C4-2B (cell line): Measurements from ENCODE around the gene RNF213.

Source experiments
- H3K27ac ChIP-seq: fragments of 450-650 bp; 2 replicates; pipeline ENCODE4 v1.5.1; 2017
- CTCF ChIP-seq: fragments of 450-650 bp; conservative IDR thresholded peaks from 2 replicates; pipeline ENCODE4 v1.5.1; 2017; ENCODE audit warnings: mild to moderate bottlenecking
- ZFX ChIP-seq: fragments of 450-650 bp; IDR thresholded peaks from 2 replicates; pipeline ENCODE4 v1.6.1; 2017

Gene RNF213

GRCh38 chr17:80339731-80340456 is 79.2 kb downstream of the RNF213 start:
- TF ChIP-seq ZFX = no peak
- TF ChIP-seq CTCF = no peak
- H3K27ac ChIP-seq = no peak overlapping the region

- H3K27ac ChIP-seq = no peak overlapping the region
- TF ChIP-seq CTCF = no peak
- TF ChIP-seq ZFX = no peak
Observed at GRCh38 chr17:80345321-80345720, 84.7 kb downstream of the RNF213 start.

- H3K27ac ChIP-seq = no peak overlapping the region
- no peak for TF ChIP-seq ZFX
- no peak for TF ChIP-seq CTCF
Observed at GRCh38 chr17:80345841-80346497, 85.3 kb downstream of the RNF213 start.

GRCh38 chr17:80346498-80347275 is 86.0 kb downstream of the RNF213 start:
- no peak overlapping the region for H3K27ac ChIP-seq
- TF ChIP-seq ZFX = no peak
- no peak for TF ChIP-seq CTCF

GRCh38 chr17:80347536-80347935 is 86.9 kb downstream of the RNF213 start:
- TF ChIP-seq CTCF (no peak), ZFX (no peak)
- H3K27ac ChIP-seq = no peak overlapping the region

- TF ChIP-seq CTCF (no peak), ZFX (no peak)
Observed at GRCh38 chr17:80347948-80348351, 87.3 kb downstream of the RNF213 start.

GRCh38 chr17:80348551-80349150 is 88.0 kb downstream of the RNF213 start:
- no peak overlapping the region for H3K27ac ChIP-seq
- TF ChIP-seq ZFX (no peak), CTCF (no peak)

More at GRCh38 chr17:80347948-80348351, 87.3 kb downstream of the RNF213 start:
- H3K27ac ChIP-seq = no peak overlapping the region
